Renal pelvis (tissue), 4 donors: Measurements from ENCODE around the gene EIF2S2. TPM values are rescaled to one million over a fixed set of nuclear protein-coding genes. Genes with fewer than 3 reads are reported as not detected.

Source experiments
- DNase-seq: peaks from one replicate; pipeline ENCODE4 v3.0.0-alpha.2; 2013
- polyA plus RNA-seq, 3 donors: library from polyadenylated mRNA; unstranded; fragments of 120-200 nt; gene quantifications; one replicate each; pipeline ENCODE4 v1.2.1, GENCODE V29; 2013; ENCODE audit not compliant: insufficient read length in 3 of 3

The EIF2S2 gene
- polyA plus RNA-seq, 3 donors, result 43.3 to 48.3 (median 47.2) TPM

DNA sequence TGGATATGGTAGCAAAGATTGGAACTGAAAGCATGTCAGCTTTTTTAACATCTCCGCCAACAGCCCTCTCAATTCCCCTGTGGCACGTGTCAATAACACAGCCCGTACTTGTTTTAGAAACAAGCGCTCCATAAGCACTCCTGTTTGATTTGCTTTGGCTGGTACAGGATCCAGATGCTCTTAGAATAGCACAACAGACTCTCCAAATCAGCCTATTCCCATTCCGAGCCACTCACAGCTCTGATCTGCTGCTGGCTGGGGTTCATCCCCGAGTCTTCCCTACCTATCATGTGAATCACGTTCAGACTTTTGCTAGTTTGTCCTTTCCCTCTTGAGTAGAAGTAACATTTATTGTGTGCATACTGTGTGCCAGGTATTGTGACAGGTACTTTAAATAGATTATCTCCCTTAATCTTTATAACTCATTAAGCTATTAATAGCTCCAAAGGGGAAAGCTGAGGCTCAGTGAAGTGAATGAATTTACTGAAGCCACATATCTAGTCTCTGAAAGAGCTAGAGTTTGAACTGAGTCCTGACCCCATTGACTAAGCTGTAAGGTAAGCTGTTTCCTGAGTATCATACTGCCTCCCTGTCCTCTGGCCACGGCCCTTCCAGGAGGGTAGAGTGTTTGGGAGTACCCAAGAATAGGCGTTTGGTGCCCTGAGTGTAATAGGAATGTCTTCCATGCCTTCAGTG is 71.6 kb downstream of the EIF2S2 start:
- DNase-seq, result no peak

Other genes starting within 250 kb of the EIF2S2 start
- 100 to 1,000 TPM; 166 to 210 (median 183) TPM for gene RALY, start 118.3 kb downstream of the EIF2S2 start, polyA plus RNA-seq
- gene ASIP, start 129.2 kb upstream of the EIF2S2 start, polyA plus RNA-seq, result under 1 TPM; 0.34 to 0.76 (median 0.40) TPM
- gene AHCY, start 191.1 kb upstream of the EIF2S2 start, polyA plus RNA-seq, result 100 to 1,000 TPM; 197 to 218 (median 209) TPM